H1 (cell line): Measurements from ENCODE around the gene TEKT5. TPM values are rescaled to one million over a fixed set of nuclear protein-coding genes. Genes with fewer than 3 reads are reported as not detected.

Experiments
- CTCF ChIA-PET: fragments of 300-600 bp; sonication (Branson Sonifier 250); formaldehyde crosslinking; loops from one replicate; lab custom pipeline; 2021; ENCODE audit not compliant: partially characterized antibody; lab: Charles Lee
- POLR2A ChIA-PET: fragments of 300-600 bp; sonication (Branson Sonifier 250); formaldehyde crosslinking; loops from one replicate; lab custom pipeline; 2021; ENCODE audit warnings: inconsistent platforms; ENCODE audit not compliant: partially characterized antibody; lab: Charles Lee
- DNase-seq, 2 experiments: peaks; one replicate each; pipeline versions ENCODE4 v3.0.0 to v3.0.0-alpha.2; 2010 to 2022; ENCODE audit warnings: low spot score in 2 of 2, low read depth in 1 of 2, mixed read lengths in 1 of 2
- FAIRE-seq: peaks from 2 replicates; lab custom pipeline; 2011; peaks lifted over from hg19 to GRCh38; lab: Jason Lieb, UNC
- H2AFZ ChIP-seq: 2 replicates; pipeline ENCODE4 v1.8.1; 2012; ENCODE audit warnings: low read length, inconsistent platforms
- H2AK5ac ChIP-seq: 2 replicates; pipeline ENCODE4 v1.6.1; 2013; ENCODE audit warnings: low read depth, low read length
- H2BK120ac ChIP-seq: replicated peaks from 2 replicates; pipeline ENCODE3; 2013; ENCODE audit warnings: low read depth, low read length, inconsistent platforms
- H2BK12ac ChIP-seq: 2 replicates; pipeline ENCODE4 v1.6.1; 2013; ENCODE audit warnings: low read depth, low read length
- H2BK15ac ChIP-seq: 2 replicates; pipeline ENCODE4 v1.6.1; 2013; ENCODE audit warnings: low read length
- H2BK20ac ChIP-seq: 2 replicates; pipeline ENCODE4 v1.6.1; 2013; ENCODE audit warnings: low read length
- H2BK5ac ChIP-seq: 2 replicates; pipeline ENCODE4 v1.6.1; 2013; ENCODE audit warnings: low read depth, low read length
- H3K14ac ChIP-seq: 2 replicates; pipeline ENCODE4 v1.6.1; 2013; ENCODE audit warnings: inconsistent platforms; ENCODE audit not compliant: insufficient read length
- H3K18ac ChIP-seq: 2 replicates; pipeline ENCODE4 v1.6.1; 2013; ENCODE audit warnings: low read length; ENCODE audit errors: extremely low read depth
- H3K23ac ChIP-seq: 2 replicates; pipeline ENCODE4 v1.6.1; 2013; ENCODE audit warnings: inconsistent platforms; ENCODE audit not compliant: insufficient read length
- H3K23me2 ChIP-seq: 2 replicates; pipeline ENCODE4 v1.6.1; 2013; ENCODE audit warnings: low read depth, low read length
- H3K27ac ChIP-seq: 2 replicates; pipeline ENCODE4 v1.6.1; 2011; ENCODE audit warnings: low read depth, low read length, inconsistent platforms
- H3K27me3 ChIP-seq, 4 experiments: replicated peaks in 1 of 4; 1 replicate in 1 of 4; 2 replicates in 3 of 4; pipeline versions ENCODE4 v1.6.1 to v1.8.1; 2011 to 2013; ENCODE audit warnings: low read length in 3 of 4, mild to moderate bottlenecking in 3 of 4, inconsistent platforms in 2 of 4, mixed read lengths in 2 of 4, moderate library complexity in 1 of 4; ENCODE audit not compliant: control insufficient read depth in 3 of 4, insufficient read depth in 3 of 4; ENCODE audit errors: extremely low read depth in 1 of 4
- H3K36me3 ChIP-seq, 4 experiments: 2 replicates each; pipeline versions ENCODE4 v1.6.1 to v1.8.1; 2011 to 2013; ENCODE audit warnings: mild to moderate bottlenecking in 4 of 4, low read length in 3 of 4, moderate library complexity in 2 of 4, control low read depth in 1 of 4, inconsistent platforms in 1 of 4; ENCODE audit not compliant: insufficient read depth in 4 of 4, control insufficient read depth in 2 of 4
- H3K4ac ChIP-seq: replicated peaks from 2 replicates; pipeline ENCODE3; 2013; ENCODE audit warnings: low read length, low read depth, mixed read lengths, inconsistent platforms; ENCODE audit not compliant: insufficient read length
- H3K4me1 ChIP-seq, 4 experiments: replicated peaks in 1 of 4; 1 replicate in 1 of 4; 2 replicates in 3 of 4; pipeline versions ENCODE4 v1.6.1 to v1.8.1; 2011 to 2013; ENCODE audit warnings: low read length in 3 of 4, inconsistent platforms in 2 of 4, mixed read lengths in 1 of 4; ENCODE audit not compliant: insufficient read depth in 4 of 4, control insufficient read depth in 3 of 4
- H3K4me2 ChIP-seq, 2 experiments: 2 replicates each; pipeline versions ENCODE4 v1.6.1 to v1.8.1; 2011 to 2013; ENCODE audit warnings: low read depth in 2 of 2, low read length in 2 of 2, control low read depth in 1 of 2, inconsistent platforms in 1 of 2, mild to moderate bottlenecking in 1 of 2; ENCODE audit not compliant: insufficient read depth in 1 of 2
- H3K4me3 ChIP-seq, 4 experiments: fragments of 200-600, 300-600 bp in 1 of 4; sonication (generic), shearing (Covaris generic), sonication (Bioruptor Twin) in 1 of 4; 2 replicates each; pipeline versions ENCODE4 v1.5.1 to v1.8.1; 2011 to 2016; ENCODE audit warnings: low read length in 4 of 4, low read depth in 3 of 4, control low read depth in 2 of 4, inconsistent platforms in 2 of 4, mild to moderate bottlenecking in 2 of 4, mixed read lengths in 1 of 4, moderate library complexity in 1 of 4; ENCODE audit not compliant: insufficient read depth in 2 of 4; ENCODE audit errors: extremely low read depth in 1 of 4
- H3K56ac ChIP-seq: replicated peaks from 2 replicates; pipeline ENCODE3; 2013; ENCODE audit warnings: low read depth, mild to moderate bottlenecking, mixed read lengths, low read length, inconsistent platforms; ENCODE audit not compliant: insufficient read length
- H3K79me1 ChIP-seq: 2 replicates; pipeline ENCODE4 v1.6.1; 2013; ENCODE audit warnings: low read depth, low read length, control low read depth
- H3K79me2 ChIP-seq, 2 experiments: 2 replicates each; pipeline versions ENCODE4 v1.6.1 to v1.8.1; 2012 to 2013; ENCODE audit warnings: low read length in 2 of 2, mild to moderate bottlenecking in 2 of 2, inconsistent platforms in 1 of 2; ENCODE audit not compliant: insufficient read depth in 2 of 2, control insufficient read depth in 1 of 2
- H3K9ac ChIP-seq, 4 experiments: replicated peaks in 1 of 4; 1 replicate in 1 of 4; 2 replicates in 3 of 4; pipeline versions ENCODE4 v1.6.1 to v1.8.1; 2011 to 2013; ENCODE audit warnings: low read depth in 3 of 4, low read length in 3 of 4, control low read depth in 2 of 4, mild to moderate bottlenecking in 2 of 4, moderate library complexity in 2 of 4, inconsistent platforms in 1 of 4; ENCODE audit errors: extremely low read depth in 1 of 4
- H3K9me3 ChIP-seq, 2 experiments: 2 replicates each; pipeline versions ENCODE4 v1.6.1 to v1.8.1; 2012 to 2013; ENCODE audit warnings: mild to moderate bottlenecking in 2 of 2, moderate library complexity in 2 of 2, control low read depth in 1 of 2, inconsistent platforms in 1 of 2, low read depth in 1 of 2, low read length in 1 of 2, mixed read lengths in 1 of 2; ENCODE audit not compliant: insufficient read depth in 2 of 2
- H4K20me1 ChIP-seq, 2 experiments: replicated peaks in 1 of 2; 2 replicates each; pipeline versions ENCODE3 to v1.8.1; 2011 to 2013; ENCODE audit warnings: inconsistent platforms in 2 of 2, low read length in 2 of 2, mild to moderate bottlenecking in 1 of 2; ENCODE audit not compliant: insufficient read depth in 2 of 2, control insufficient read depth in 1 of 2
- H4K5ac ChIP-seq: 2 replicates; pipeline ENCODE4 v1.6.1; 2013; ENCODE audit warnings: low read length, low read depth, mixed read lengths, inconsistent platforms; ENCODE audit not compliant: insufficient read length
- H4K8ac ChIP-seq: 2 replicates; pipeline ENCODE4 v1.8.0; 2013; ENCODE audit warnings: mild to moderate bottlenecking, moderate library complexity, low read length, inconsistent platforms; ENCODE audit not compliant: insufficient read depth; ENCODE audit errors: extremely low read depth
- H4K91ac ChIP-seq: replicated peaks from 2 replicates; pipeline ENCODE3; 2013; ENCODE audit warnings: low read length, mixed read lengths, inconsistent platforms; ENCODE audit not compliant: insufficient read length
- CEBPB ChIP-seq: IDR thresholded peaks from 2 replicates; pipeline ENCODE4 v1.6.1; 2012; ENCODE audit warnings: low read depth, low read length
- CREB1 ChIP-seq: IDR thresholded peaks from 2 replicates; pipeline ENCODE4 v1.6.1; 2012; ENCODE audit warnings: inconsistent platforms
- E2F6 ChIP-seq: IDR thresholded peaks from 2 replicates; pipeline ENCODE4 v1.6.1; 2012; ENCODE audit warnings: inconsistent platforms
- FOSL1 ChIP-seq: IDR thresholded peaks from 2 replicates; pipeline ENCODE4 v1.6.1; 2011; ENCODE audit warnings: mild to moderate bottlenecking, low read depth, low read length, moderate library complexity; ENCODE audit not compliant: insufficient read depth
- JUN ChIP-seq: IDR thresholded peaks from 2 replicates; pipeline ENCODE4 v1.6.1; 2011; ENCODE audit warnings: low read depth, mild to moderate bottlenecking, improper control_type of control experiment, low read length
- KDM1A ChIP-seq: fragments of 200-600, 300-600 bp; sonication (generic); IDR thresholded peaks from 2 replicates; pipeline ENCODE4 v1.7.1; 2016; ENCODE audit warnings: mild to moderate bottlenecking, low read length, borderline replicate concordance
- MAX ChIP-seq: IDR thresholded peaks from 2 replicates; pipeline ENCODE4 v1.6.1; 2012; ENCODE audit warnings: inconsistent platforms
- NANOG ChIP-seq: IDR thresholded peaks from 2 replicates; pipeline ENCODE4 v1.6.1; 2011; ENCODE audit warnings: low read length, low read depth, mild to moderate bottlenecking, inconsistent platforms; ENCODE audit not compliant: insufficient read depth, poor library complexity, severe bottlenecking
- POLR2AphosphoS5 ChIP-seq: IDR thresholded peaks from 2 replicates; pipeline ENCODE4 v1.6.1; 2011; ENCODE audit warnings: low read depth, low read length
- SIRT6 ChIP-seq: IDR thresholded peaks from one replicate; pipeline ENCODE4 v1.7.1; 2012; ENCODE audit warnings: low read length, inconsistent platforms
- SP2 ChIP-seq: IDR thresholded peaks from 2 replicates; pipeline ENCODE4 v1.6.1; 2012; ENCODE audit warnings: mild to moderate bottlenecking, low read length, inconsistent platforms
- SP4 ChIP-seq: IDR thresholded peaks from 2 replicates; pipeline ENCODE4 v1.6.1; 2012; ENCODE audit warnings: low read length, inconsistent platforms
- USF2 ChIP-seq: IDR thresholded peaks from 2 replicates; pipeline ENCODE4 v1.6.1; 2011; ENCODE audit warnings: low read length, improper control_type of control experiment
- WGBS, 2 experiments: shearing (Covaris generic) in 1 of 2; methylation state at CpG; one replicate each; pipeline versions ENCODE4 v1.1.6 to v1.1.7; 2013 to 2015; ENCODE audit warnings: low lambda C conversion rate in 2 of 2, mixed read lengths in 2 of 2, inconsistent platforms in 1 of 2, low coverage in 1 of 2, missing lambda C conversion rate in 1 of 2; ENCODE audit not compliant: insufficient replicate concordance in 2 of 2, insufficient coverage in 1 of 2, insufficient read length in 1 of 2; ENCODE audit errors: extremely low coverage in 1 of 2, missing lambda C conversion rate in 1 of 2; 5-methylcytosine and 5-hydroxymethylcytosine counted together
- polyA plus RNA-seq, 7 experiments: library from polyadenylated mRNA; depleted of rRNA in 3 of 7; stranded (reverse) in 5 of 7; unstranded in 2 of 7; fragments of >200 nt in 5 of 7; fragments of 200-250 nt in 2 of 7; gene quantifications; 1 replicate in 5 of 7; 2 replicates in 1 of 7; 4 replicates in 1 of 7; pipeline versions ENCODE4 v1.2.1 to v1.2.3, GENCODE V29; 2011 to 2013; ENCODE audit warnings: missing spikeins in 2 of 7, mixed read lengths in 2 of 7
- total RNA-seq: library from RNA; stranded (reverse); fragmentation: NEBNext Ultra II Directional; extraction: Animal tissue kit (Norgen Biotek cat#: 25700); gene quantifications from 2 replicates; pipeline ENCODE4 v1.2.1, GENCODE V29; 2021

Gene TEKT5
- total and polyA plus RNA-seq, 2 of the 8 experiments (the other 6 are each of a cell fraction or from before 2014, with no cell fraction given) = 0.95 TPM; not detected in 1

- no peak overlapping the region for H3K18ac ChIP-seq
- ChIA-PET POLR2A (interaction anchor here (1.7 kb wide), 1 partner anchor 9 kb away, joined by 4 read pairs; no protein-coding TSS in a partner anchor), CTCF (interaction anchor here (0.7 to 3.4 kb wide), 4 partner anchors 14 to 139 kb away, joined by 3 to 22 read pairs (median 3); partner anchors contain the start of gene EMP2)
- H3K23ac ChIP-seq = no peak overlapping the region
- no peak overlapping the region for H4K5ac ChIP-seq
- no peak overlapping the region for H2AFZ ChIP-seq
- no peak overlapping the region for H3K4me3 ChIP-seq
- no peaks in the 10 kb centered on the region for H3K9me3 ChIP-seq
- H2BK12ac ChIP-seq = no peak overlapping the region
- WGBS, 2 experiments = 89% methylated on average over 11 of the region's 11 CpGs; no CpG with 5 or more reads in 1 of the 2 experiments
- H3K27ac ChIP-seq = no peak overlapping the region
- H3K4me2 ChIP-seq = no peak overlapping the region
- no peaks in the 10 kb centered on the region for H4K20me1 ChIP-seq
- H3K14ac ChIP-seq = no peak overlapping the region
- H3K4me1 ChIP-seq = peaks cover 0 to 6% (median 2%) of the 10 kb centered on the region in 4 experiments; a peak in 4 of 7 replicates
- FAIRE-seq (no peak), DNase-seq (no peak)
- H3K27me3 ChIP-seq = no peaks in the 10 kb centered on the region; a peak in 1 of 7 replicates
- no peaks in the 10 kb centered on the region for H3K36me3 ChIP-seq
- H4K8ac ChIP-seq = no peak overlapping the region
- H2BK120ac ChIP-seq = no peak overlapping the region
- no peak overlapping the region for H4K91ac ChIP-seq
- H3K4ac ChIP-seq = no peak overlapping the region
- no peak overlapping the region for H3K9ac ChIP-seq
- H2BK20ac ChIP-seq = no peak overlapping the region
- no peak overlapping the region for H2BK5ac ChIP-seq
- H3K56ac ChIP-seq = no peak overlapping the region
- H3K23me2 ChIP-seq = peaks cover 2% of the 10 kb centered on the region; the same call in 1 of the 2 replicates
- no peaks in the 10 kb centered on the region for H3K79me2 ChIP-seq
- H3K79me1 ChIP-seq = no peaks in the 10 kb centered on the region
- no peak overlapping the region for H2BK15ac ChIP-seq
- no peak overlapping the region for H2AK5ac ChIP-seq
- no peak for TF ChIP-seq NANOG
- TF ChIP-seq JUN = no peak
- TF ChIP-seq USF2 = no peak
- TF ChIP-seq SP4 = no peak
- no peak for TF ChIP-seq POLR2AphosphoS5
- no peak for TF ChIP-seq SP2
- TF ChIP-seq CREB1 = no peak
- no peak for TF ChIP-seq SIRT6
- TF ChIP-seq KDM1A = no peak
- no peak for TF ChIP-seq FOSL1
- no peak for TF ChIP-seq E2F6
- TF ChIP-seq MAX = no peak
- no peak for TF ChIP-seq CEBPB
Measured at GRCh38 chr16:10598157-10598556, 96.6 kb downstream of the TEKT5 start.
